ENCODE measurements around the gene MPP1. TPM values are rescaled to one million over a fixed set of nuclear protein-coding genes. Genes with fewer than 3 reads are reported as not detected.

Gene MPP1
- total RNA-seq = 10.7 and 15.4 TPM in 2 replicates

GRCh38 chrX:154804957-154805695 lies at the start of gene MPP1:
TSS of gene MPP1 (minus strand) at chrX:154805485. CDS start at chrX:154805373, 112 bp downstream.

GRCh38 chrX:154834562-154834961 lies 29.3 kb upstream of the MPP1 start, which contains the start of gene SMIM9:
TSS of gene SMIM9 (minus strand) at chrX:154834662. CDS start at chrX:154830856, 3,806 bp downstream.

GRCh38 chrX:154762537-154763296 lies 42.6 kb downstream of the MPP1 start, which contains the start of gene DKC1:
TSS of gene DKC1 (plus strand) at chrX:154762864. CDS start at chrX:154762966, 102 bp downstream.

GRCh38 chrX:154750301-154751202 lies 54.7 kb downstream of the MPP1 start, which contains the start of gene GAB3:
TSS of gene GAB3 (minus strand) at chrX:154751077. CDS start at chrX:154751025, 52 bp downstream.

Small RNA genes lying within 50 kb of the gene (small RNA-seq; reads per million reads assigned to genes)
- gene SNORA36A = not detected

Other genes starting within 250 kb of the MPP1 start
- gene CTAG1A, start 220.4 kb downstream of the MPP1 start, total RNA-seq = not detected in 2 replicates
- gene CTAG1B, start 186.2 kb downstream of the MPP1 start, total RNA-seq = not detected in 2 replicates
- 1.5 TPM in 1 of 2 replicates, not detected in the other for gene CTAG2, start 151.9 kb downstream of the MPP1 start, total RNA-seq
- gene GAB3, start 54.4 kb downstream of the MPP1 start, total RNA-seq = 0.12 and 0.65 TPM in 2 replicates
- 23.6 and 27.7 TPM in 2 replicates for gene DKC1, start 42.6 kb downstream of the MPP1 start, total RNA-seq
- gene SMIM9, start 29.2 kb upstream of the MPP1 start, total RNA-seq = not detected in 2 replicates
- gene F8A1, start 80.9 kb upstream of the MPP1 start, total RNA-seq = 4.2 and 7.0 TPM in 2 replicates
- gene F8, start 217.2 kb upstream of the MPP1 start, total RNA-seq = 5.2 and 6.7 TPM in 2 replicates
- 25.8 and 30.1 TPM in 2 replicates for gene FUNDC2, start 221.4 kb upstream of the MPP1 start, total RNA-seq

Measured in hair follicle dermal papilla cell (primary cell).